Brain microvascular endothelial cell (primary cell): ENCODE results near the gene CTBP1.
"Not testable (repeated sequence)": the region's sequence is repeated elsewhere in the genome, so short reads cannot be mapped to it uniquely, and the experiment has no call there.

ENCODE experiments used
- DNase-seq: peaks from one replicate; pipeline ENCODE4 v3.0.0-alpha.2; 2020
- H3K27ac ChIP-seq: fragments of 250-450 bp; sonication (Bioruptor Pico); 2 replicates; pipeline ENCODE4 v1.5.1; 2020; ENCODE audit warnings: mild to moderate bottlenecking, moderate library complexity
- H3K27me3 ChIP-seq: fragments of 250-450 bp; sonication (Bioruptor Pico); replicated peaks from 2 replicates; pipeline ENCODE4 v1.5.1; 2020; ENCODE audit warnings: mild to moderate bottlenecking
- H3K36me3 ChIP-seq: fragments of 250-450 bp; sonication (Bioruptor Pico); replicated peaks from 2 replicates; pipeline ENCODE4 v1.5.1; 2020; ENCODE audit warnings: mild to moderate bottlenecking
- H3K4me3 ChIP-seq: 2 replicates; pipeline ENCODE4 v1.5.1; 2011; ENCODE audit warnings: low read depth, mild to moderate bottlenecking, control low read depth, low read length, moderate library complexity
- in situ Hi-C: cut with HindIII; loops from 2 replicates; pipeline ENCODE4 v1.10.0; 2017; ENCODE audit warnings: low sequenced_read_pairs, low pct_ligation_motif_present
- TF ChIP-seq, protein P1 (sequence below): IDR thresholded peaks from 2 replicates; pipeline ENCODE4 v1.5.1; 2011; ENCODE audit warnings: low read depth, mild to moderate bottlenecking, moderate library complexity, low read length, control low read depth, inconsistent platforms; ENCODE audit errors: missing control alignments

Gene CTBP1

GRCh38 chr4:1239950-1240307, 9.0 kb downstream of the CTBP1 start:
- in situ Hi-C loops = no loop called here
- TF ChIP-seq, protein P1, sequence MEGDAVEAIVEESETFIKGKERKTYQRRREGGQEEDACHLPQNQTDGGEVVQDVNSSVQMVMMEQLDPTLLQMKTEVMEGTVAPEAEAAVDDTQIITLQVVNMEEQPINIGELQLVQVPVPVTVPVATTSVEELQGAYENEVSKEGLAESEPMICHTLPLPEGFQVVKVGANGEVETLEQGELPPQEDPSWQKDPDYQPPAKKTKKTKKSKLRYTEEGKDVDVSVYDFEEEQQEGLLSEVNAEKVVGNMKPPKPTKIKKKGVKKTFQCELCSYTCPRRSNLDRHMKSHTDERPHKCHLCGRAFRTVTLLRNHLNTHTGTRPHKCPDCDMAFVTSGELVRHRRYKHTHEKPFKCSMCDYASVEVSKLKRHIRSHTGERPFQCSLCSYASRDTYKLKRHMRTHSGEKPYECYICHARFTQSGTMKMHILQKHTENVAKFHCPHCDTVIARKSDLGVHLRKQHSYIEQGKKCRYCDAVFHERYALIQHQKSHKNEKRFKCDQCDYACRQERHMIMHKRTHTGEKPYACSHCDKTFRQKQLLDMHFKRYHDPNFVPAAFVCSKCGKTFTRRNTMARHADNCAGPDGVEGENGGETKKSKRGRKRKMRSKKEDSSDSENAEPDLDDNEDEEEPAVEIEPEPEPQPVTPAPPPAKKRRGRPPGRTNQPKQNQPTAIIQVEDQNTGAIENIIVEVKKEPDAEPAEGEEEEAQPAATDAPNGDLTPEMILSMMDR = no peak
- Histone ChIP-seq H3K27ac (no peak overlapping the region), H3K27me3 (no peaks in the 10 kb centered on the region), H3K36me3 (peaks cover 35% of the 10 kb centered on the region), H3K4me3 (no peak overlapping the region)
- no peak for DNase-seq

DNA sequence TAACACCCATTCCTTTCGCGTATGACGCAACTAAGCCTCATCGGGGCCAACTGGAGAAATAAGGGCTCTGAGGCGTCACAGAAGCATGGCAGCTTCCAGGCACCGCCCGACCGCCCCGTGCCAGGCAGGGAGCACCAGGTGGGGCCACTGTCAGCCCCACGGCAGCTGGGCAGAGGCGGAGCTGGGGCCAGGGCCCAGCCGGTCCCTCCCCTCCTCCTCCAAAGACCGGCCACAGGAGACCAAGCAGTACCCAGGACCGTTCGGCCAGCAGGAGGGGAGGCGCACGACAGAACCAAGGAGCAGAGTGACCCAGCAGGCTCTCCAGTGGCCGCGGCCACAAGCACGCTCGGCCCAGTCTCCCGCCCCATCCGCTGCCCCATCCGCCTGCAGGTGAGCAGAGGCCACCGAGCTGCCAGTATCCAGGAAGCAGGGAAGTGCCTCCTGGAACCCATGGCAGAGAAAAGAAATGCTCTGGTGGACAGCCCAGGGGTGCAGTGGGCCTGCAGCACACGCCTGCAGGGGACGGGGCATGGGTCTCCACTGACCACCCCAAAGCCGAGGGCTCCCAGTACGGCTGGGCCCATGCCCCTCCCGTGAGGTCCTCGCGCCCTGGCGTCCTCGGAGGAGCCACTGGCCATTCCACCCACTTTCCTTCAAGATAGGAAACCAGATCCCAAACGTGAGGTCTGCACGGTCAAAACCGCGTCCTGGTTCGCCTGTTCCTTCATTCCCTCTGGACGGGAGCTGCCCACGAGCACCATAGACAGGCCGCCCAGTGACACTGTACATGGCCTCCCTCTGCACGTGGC, 9.6 kb downstream of the CTBP1 start:
- TF ChIP-seq, protein P1 = no peak
- Histone ChIP-seq H3K27me3 (no peaks in the 10 kb centered on the region), H3K4me3 (no peak overlapping the region), H3K36me3 (peaks cover 41% of the 10 kb centered on the region), H3K27ac (no peak overlapping the region)
- DNase-seq = no peak
- in situ Hi-C loops = no loop called here

DNA sequence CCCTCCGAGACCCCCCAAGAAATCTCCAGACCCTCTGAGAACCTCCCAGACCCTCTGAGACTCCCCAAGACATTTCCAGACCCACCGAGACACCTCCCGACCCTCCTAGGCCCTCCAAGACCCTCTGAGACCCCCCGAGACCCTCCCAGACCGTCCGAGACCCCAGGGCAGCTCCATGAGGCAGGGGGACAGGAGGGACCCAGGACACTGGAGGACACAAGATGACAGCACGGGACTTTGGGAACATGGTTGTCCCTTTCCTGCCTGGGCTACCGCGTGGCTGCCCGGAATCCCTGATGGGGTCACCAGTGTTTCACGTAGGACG, 10.3 kb downstream of the CTBP1 start:
- H3K36me3 ChIP-seq = peaks cover 44% of the 10 kb centered on the region
- TF ChIP-seq, protein P1 = no peak
- H3K4me3 ChIP-seq = no peak overlapping the region
- in situ Hi-C loops = no loop called here
- H3K27ac ChIP-seq = no peak overlapping the region
- no peak for DNase-seq
- no peaks in the 10 kb centered on the region for H3K27me3 ChIP-seq

GRCh38 chr4:1237981-1238675, 10.8 kb downstream of the CTBP1 start:
- Histone ChIP-seq H3K27ac (no peak overlapping the region), H3K27me3 (no peaks in the 10 kb centered on the region), H3K36me3 (peaks cover 47% of the 10 kb centered on the region), H3K4me3 (no peak overlapping the region)
- in situ Hi-C loops = no loop called here
- TF ChIP-seq, protein P1 = no peak
- no peak for DNase-seq

- H3K4me3 ChIP-seq, H3K27ac ChIP-seq, DNase-seq, H3K27me3 ChIP-seq, in situ Hi-C loops: not testable (repeated sequence)
- H3K36me3 ChIP-seq = peaks cover 53% of the 10 kb centered on the region
Observed at GRCh38 chr4:1237261-1237660, 11.7 kb downstream of the CTBP1 start.

GRCh38 chr4:1236836-1237235, 12.1 kb downstream of the CTBP1 start:
- H3K4me3 ChIP-seq, in situ Hi-C loops, H3K27ac ChIP-seq, H3K27me3 ChIP-seq, DNase-seq: not testable (repeated sequence)
- peaks cover 57% of the 10 kb centered on the region for H3K36me3 ChIP-seq
